Sciatic nerve (tissue), 2 donors: ENCODE results near the gene TOB1. TPM values are rescaled to one million over a fixed set of nuclear protein-coding genes. Genes with fewer than 3 reads are reported as not detected.
A peak's percentile ranks its signal among the peaks of the same experiment; 100 is the strongest.
"Not testable (repeated sequence)": the region's sequence is repeated elsewhere in the genome, so short reads cannot be mapped to it uniquely, and the experiment has no call there.

Experiments used
- ATAC-seq: fragments of 200-7000 bp; cut with Tn5 transposase; one replicate; pipeline ENCODE4 v1.9.1; 2020; ENCODE audit warnings: mild to moderate bottlenecking, moderate library complexity
- DNase-seq: peaks from one replicate; pipeline ENCODE4 v3.0.0-alpha.2; 2020; ENCODE audit warnings: low spot score
- intact Hi-C: fragments of 100-400 bp; cut with DNase I; formaldehyde crosslinking; loops from one replicate; pipeline ENCODE4 v1.14.2; 2022
- total RNA-seq: library from RNA; stranded (reverse); fragmentation: NEBNext Ultra II Directional; extraction: Animal tissue kit (Norgen Biotek cat#: 25700); gene quantifications from one replicate; pipeline ENCODE4 v1.2.1, GENCODE V29; 2021
- donor health status: DM: no; HTN: no; CAD: no.
- donor health status: DM: no; HTN: no; CAD: no.

TOB1 gene
- total RNA-seq, 1 donor from 2014 or later = 114 TPM

DNA sequence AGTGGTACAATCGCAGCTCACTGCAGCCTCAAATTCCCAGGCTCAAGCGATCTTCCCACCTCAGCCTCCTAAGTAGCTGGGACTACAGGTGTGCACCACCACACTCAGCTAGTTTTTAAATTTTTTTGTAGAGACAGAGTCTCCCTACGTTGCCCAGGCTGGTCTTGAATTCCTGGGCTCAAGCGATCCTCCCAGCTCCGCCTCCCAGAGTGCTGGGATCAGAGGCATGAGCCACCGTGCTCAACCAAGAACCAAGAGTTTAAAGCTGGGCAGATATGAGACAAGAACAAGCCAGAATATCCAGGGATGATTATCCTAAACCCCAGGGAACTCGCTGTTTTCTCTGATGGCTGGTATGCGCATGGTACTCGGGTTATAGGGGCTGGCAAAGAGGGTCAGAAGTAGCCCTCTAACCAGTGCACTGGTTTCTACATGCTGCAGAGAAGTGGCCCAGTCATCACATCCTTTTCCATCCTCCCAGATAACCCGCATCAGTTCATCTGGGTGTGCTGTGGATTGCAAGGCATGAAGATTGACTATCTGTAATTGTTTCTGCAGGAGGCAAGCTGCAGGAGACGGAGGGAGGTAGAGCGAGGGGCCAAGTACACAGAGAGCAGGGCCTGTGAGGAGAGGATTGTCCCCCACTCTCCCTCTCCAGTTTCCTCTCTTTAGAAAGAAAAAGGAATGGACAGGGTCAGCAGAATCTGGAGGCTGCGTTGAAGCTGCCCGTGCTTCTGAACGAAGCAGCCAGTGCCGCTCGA, 33.6 kb upstream of the TOB1 start:
- intact Hi-C loops = no loop called here
- ATAC-seq (no peak), DNase-seq (no peak)

DNA sequence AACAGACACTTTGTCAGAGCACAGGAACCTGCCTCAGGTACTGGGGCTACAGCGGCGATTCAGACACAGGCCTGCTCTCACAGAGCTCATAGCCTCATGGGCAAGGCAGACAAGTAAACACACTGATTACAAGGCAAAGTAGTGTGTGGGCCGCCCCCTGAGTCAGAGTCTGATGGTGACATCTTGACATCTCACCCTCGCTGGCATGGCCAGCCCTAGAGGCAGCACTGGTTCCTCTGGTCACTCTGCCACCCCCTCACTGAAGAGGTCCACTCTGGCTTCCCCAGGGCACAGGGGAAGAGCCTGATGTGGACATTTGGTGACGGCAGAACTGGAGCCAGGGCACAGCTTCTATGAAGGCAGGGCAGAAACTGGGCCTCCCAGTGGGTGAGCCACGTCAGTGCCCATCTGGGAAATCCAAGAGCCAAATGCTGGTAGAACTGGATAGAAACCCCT, 32.9 kb upstream of the TOB1 start:
- intact Hi-C loops = no loop called here
- DNase-seq = no peak
- peak; percentile 25 for ATAC-seq

DNA sequence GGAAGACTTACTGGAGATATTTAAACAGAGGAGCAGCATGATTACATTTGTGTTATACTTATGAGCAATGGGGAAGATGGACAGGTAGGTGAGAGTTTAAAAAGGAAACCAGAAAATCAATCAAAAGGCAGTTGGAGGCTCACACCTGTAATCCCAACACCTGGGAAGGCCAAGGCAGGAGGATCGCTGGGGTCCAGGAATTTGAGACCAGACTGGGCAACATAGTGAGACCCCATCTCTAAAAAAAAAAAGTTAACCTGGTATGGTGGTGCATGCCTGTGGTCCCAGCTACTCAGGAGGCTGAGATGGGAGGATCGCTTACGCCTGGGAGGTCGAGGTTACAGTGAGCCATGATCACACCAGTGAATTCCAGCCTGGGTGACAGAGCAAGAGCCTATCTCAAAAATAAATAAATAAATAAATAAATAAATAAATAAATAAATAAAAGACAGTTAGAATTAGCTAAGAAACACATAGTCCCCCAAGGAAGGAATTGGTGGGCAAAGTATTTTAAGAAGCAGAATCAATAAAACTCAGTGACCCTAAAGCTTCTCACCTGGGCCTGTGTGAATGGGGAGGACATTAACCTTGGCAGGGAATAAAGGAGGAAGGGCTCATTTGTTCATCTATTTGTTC, 32.3 kb upstream of the TOB1 start:
- intact Hi-C loops = no loop called here
- no peak for DNase-seq
- ATAC-seq = no peak

DNA sequence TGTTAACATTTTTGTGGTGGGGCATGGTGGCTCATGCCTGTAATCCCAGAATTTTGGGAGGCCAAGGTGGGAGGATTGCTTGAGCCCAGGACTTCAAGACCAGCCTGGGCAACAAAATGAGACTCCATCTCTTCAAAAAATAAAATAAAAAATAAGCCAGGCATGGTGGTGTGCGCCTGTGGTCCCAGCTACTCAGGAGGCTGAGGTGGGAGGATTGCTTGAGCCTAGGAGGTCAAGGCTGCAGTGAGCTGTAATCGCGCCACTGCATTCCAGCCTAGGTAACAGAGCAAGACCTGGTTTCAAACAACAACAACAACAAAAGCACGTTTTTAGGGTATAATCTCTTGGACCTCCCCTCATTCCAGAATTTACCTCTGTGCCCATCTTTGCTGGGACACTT, 28.4 kb upstream of the TOB1 start:
- intact Hi-C loops, ATAC-seq: not testable (repeated sequence)
- peak; percentile 2 for DNase-seq

DNA sequence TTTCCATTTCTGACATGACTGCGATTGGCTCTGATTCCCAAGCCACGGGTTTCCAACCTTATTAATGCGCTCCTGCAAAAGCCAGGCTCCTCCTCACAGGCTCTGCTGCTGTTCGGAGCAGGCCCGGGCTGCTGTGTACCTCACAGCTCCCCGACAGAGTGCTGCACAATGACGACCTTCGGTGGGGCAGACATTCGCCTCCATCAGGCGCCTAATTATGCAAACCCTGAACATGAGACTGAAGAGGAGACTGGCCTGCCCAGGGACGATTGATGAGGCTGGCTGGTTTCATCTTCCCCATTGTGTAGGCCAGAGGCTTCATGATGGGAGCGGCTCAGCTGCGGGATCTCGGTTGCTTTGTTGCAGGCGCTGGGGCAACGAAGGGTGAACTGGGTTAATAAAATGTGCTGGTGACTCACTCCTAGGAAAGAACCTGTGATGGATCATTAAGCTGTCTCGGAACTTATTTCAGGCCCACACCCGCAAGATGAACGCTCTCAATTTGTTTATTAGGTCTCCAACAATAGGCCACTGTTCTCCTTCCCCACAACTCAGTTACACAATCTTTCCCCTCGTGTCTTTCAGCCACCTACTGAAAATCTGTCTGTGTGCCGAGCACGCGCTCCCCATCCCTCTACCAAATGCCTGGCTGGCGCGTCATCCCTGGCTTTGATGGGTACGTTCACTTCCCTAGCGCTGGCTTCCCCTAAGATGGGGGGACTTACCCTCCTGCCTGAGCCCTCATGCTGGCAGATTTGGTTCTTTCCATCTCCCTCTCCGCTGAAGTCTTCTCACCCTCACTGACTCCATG, 27.2 kb upstream of the TOB1 start:
- DNase-seq (peak; percentile 77), ATAC-seq (peak; percentile 96)
- intact Hi-C loops = no loop called here

DNA sequence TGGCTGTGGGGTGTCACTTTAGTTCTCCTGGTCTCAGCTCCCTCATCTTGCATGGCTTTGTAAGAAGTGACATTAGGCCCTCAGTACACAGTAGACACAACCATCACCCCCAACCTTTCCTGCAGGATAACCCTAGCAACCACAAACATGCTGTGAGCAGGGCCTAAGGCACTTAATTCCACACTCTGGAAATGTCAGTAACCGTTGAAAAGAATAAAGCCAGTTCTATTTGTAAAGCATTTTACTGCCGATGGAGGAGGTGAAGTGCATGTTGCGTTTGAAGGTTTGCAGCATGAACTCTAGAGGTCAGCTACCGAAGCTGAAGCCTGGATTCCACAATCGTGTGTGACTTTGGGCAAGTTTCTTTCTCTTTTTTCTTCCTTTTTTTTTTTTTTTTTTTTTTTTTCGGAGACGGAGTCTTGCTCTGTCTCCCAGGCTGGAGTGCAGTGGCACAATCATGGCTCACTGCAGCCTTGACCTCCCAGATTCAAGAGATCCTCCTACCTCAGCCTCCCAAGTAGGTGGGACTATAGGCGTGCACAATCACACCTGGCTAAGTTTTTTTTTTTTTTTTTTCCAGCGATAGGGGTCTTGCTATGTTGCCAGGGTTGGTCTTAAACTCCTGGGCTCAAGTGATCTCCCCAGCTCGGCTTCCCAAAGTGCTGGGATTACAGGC, 26.1 kb upstream of the TOB1 start:
- intact Hi-C loops = no loop called here
- no peak for ATAC-seq
- DNase-seq = peak; percentile 13

DNA sequence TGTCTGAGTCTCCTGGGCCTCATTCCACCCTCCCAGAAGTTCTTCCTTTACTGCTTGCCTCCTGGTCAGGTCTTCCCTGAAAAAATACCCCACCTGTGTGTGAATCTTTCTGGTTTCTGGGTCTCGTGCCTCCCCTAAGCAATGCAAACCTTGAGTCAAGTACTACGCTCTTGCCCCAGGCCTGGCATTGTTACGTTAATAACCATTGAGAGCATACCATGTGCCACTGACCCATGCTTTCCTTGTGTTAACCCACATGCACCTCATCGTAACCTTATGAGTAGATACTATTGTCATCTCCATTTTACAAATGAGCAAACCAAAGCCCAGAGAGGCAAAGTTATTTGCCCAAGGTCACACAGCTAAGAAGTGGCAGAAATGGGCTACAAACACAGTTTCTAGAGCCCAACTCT, 25.4 kb upstream of the TOB1 start:
- intact Hi-C loops = no loop called here
- DNase-seq = peak; percentile 15

DNA sequence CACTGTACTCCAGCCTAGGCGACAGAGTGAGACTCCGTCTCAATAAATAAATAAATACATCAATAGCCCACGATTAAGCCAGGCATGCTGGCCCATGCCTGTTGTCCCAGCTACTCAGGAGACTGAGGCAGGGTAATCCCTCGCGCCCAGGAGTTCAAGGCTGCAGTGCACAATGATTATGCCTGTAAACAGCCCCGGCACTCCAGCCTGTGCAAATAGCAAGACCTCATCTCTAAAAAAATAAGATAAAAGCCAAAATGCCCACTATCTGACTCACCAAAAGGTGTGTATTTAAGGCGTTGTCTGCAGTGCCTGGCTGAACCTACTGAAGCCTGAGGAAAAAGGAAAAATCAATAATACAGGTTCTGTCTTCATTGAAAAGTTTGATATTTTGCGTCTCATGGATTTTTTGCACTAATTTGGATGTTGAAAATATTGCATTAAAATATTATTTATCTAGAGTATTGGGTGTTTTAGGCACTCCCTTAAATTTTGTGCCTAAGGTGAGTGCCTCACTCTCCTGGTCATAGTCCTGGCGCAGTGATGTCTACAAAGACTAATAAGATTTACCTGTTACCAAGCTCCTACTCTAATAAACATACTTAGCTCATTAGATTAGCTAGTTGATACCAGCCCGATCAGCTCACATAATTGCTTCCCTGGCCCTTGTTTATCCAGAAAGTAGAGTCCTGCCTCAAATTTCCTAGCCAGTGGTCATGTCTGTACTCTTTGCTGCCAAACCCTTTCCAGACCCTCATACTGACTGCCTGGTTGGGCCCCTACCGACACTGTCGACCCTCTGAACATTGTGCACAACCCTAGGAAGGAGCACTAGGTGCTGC, 24.7 kb upstream of the TOB1 start:
- DNase-seq (peak; percentile 36), ATAC-seq (no peak)
- intact Hi-C loops = no loop called here

More for the DNA sequence above, 25.4 kb upstream of the TOB1 start:
- no peak for ATAC-seq

DNA sequence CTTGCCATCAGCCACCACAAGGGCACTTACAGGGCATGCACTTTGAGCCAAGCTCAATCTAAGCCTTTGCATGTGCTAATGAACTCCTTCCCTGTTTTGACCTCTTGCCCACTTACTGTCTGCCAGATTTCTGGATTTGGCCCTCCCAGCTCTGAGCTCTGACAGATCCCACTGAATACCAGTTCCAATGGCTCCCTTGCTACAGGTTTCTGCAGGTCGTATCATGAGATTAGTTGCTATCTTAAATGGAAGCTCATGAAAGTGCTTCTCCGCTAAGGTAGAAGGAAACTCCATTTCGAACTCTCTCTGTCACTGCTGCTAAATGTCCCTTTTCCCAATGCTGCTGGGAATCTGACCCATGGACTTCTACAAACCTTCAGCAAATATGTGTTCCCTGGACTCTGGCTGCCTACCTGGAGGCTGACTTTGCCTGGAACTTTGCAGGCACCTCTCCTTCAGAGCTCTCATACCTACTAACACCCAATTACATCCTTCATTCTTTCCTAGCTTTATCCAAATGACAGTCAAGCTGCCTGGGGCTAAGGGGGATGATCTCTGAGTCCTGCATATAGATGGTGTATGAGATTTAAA, 23.5 kb upstream of the TOB1 start:
- DNase-seq = peak; percentile 23
- ATAC-seq = no peak
- intact Hi-C loops = no loop called here

DNA sequence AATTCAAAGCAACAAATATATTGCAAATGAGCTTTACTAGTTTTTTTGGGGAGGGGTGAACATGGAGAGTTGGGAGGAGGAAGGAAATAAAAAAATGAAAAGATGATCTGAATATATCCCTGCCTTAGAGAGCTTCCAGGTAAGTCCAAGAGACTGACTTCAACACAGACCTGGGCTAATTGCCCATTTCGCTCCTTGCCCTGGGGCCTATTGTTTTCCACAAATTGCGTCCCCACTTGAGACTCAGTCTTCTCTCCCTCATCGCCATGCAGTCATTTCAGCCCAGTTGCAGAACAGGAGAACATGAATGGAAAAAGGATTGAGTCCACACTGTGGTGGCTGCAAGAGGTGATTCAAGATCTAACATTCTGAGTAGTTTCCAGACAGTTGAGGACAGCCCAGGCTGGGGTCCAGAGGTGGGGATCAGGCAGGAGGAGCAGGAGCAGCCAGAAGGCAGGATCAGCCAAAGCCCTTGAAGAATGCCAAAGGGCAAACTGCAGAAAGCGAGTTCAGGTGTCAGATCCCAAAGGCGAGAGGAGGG, 21.6 kb upstream of the TOB1 start:
- intact Hi-C loops = no loop called here
- ATAC-seq = no peak
- DNase-seq = no peak

DNA sequence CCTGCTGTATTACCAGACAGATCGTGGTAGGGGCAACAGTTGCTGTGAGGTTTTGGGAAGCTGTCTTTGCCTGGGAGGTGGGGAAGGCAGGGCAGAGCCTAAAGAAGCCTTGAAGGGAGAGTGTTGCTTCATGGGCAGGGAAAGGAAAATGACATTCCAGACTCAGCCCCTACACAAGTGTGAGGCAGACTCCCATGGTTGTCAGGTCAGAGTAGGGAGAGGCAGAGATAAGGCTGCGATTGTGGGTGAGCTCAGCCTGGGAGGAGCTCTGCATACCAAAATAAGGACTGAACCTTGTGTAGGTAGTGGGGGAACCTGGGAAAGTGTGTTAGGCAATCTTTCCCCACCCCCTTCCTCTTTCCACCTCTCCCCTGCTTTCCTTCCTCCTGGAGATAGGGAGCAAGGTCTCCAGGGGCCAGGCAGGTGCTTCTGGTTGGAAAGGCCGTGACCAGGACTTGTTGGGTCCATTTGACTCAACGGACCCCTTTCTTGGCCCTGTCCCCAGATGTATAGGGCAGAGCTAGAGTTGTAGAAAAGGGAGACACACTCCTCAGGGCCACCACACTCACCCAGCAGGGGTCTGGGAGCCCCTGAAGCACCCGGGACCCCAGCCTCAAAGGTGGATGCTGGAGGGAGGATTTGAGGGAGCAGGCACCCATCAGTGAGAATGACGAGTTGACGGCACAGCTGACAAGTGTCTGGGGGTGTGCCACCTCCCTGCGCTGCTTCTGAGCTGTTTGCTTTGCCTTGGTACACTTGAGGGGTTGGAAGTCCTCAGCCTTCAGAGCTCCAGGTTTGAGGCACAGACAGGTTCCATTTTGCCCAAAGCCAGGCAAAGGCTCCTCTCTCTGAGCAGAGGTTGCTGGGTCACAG, 18.5 kb upstream of the TOB1 start:
- intact Hi-C loops = no loop called here
- ATAC-seq = peak; percentile 23

DNA sequence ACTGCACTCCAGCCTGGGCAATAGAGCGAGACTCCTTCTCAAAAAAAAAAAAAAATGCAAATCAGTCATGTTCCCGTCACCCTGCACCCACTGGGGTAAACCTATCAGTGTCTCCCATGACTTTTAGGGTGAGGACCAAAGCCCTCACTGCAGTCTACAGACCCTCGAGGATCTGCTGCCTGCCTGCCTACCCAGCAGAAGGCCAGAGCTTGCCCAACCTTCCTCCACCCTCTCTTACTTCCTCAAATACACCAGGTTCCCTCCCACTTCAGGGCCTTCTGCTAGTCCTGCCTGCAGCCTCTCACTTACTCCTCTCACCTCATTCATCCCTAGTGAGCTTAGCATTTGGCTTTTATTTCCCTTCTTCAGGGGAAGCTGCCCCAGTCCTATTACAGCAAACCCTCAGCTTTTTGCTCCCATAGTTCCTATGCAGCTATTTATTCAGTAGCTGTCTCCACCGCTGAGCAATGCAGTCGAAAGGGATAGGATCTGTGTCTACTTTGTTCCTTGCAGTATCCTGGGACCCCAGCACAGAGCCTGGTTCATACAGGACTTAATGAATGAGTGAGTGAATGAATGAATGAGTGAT, 17.8 kb upstream of the TOB1 start:
- intact Hi-C loops = no loop called here
- ATAC-seq = peak; percentile 46
- no peak for DNase-seq

More for the DNA sequence above, 18.5 kb upstream of the TOB1 start:
- no peak for DNase-seq

DNA sequence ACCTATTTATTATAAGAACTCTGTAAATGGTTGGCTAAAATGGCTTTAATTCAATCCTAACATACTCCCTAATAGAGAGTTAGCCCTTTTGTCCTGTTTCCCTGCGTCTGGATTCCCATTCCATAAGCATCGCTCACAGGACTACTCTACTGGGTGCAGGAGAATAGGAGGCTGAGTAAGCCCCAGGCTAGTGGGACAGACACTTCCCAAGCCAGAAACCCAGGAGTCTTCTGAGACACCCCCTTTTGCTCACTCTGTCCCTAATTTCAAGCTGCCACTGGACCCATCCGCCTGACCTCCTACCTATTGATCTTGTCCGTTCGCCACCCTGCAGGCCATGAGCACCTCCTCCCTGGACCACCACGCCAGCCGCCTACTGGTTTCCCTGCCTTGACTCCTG, 16.7 kb upstream of the TOB1 start:
- intact Hi-C loops = no loop called here
- no peak for DNase-seq

DNA sequence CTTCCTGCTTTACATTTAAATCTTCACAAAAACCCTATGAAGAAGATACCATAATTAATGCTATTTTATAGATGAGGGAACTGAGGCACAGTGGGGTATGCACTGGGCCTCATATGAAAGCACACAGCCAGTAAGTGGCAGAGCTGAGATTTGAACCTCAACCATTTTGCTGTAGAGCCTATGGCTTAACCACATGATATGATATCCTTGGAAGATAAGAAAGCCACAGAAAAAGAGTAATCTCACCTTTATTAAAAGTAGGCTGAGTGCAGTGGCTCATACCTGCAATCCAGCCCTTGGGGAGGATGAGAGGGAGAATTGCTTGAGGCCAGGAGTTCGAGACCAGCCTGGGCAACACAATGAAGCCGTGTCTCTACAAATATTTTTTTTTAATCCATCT, 15.0 kb upstream of the TOB1 start:
- ATAC-seq (no peak), DNase-seq (no peak)

More for the DNA sequence above, 16.7 kb upstream of the TOB1 start:
- no peak for ATAC-seq

DNA sequence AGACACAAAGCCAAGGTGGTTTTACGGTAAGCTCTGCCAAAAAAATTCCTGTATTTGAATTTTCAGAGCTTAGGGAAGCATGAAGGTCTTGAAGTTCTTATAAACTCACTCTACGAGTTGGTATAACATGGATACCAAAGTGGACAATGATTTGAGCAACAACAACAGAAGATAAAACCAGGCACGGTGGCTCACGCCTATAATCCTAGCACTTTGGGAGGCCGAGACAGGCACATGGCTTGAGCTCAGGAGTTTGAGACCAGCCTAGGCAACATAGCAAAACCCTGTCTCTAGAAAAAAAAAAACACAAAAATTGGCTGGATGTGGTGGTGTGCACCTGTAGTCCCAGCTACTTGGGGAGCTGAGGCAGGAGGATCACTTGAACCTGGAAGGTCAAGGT, 12.9 kb upstream of the TOB1 start:
- ATAC-seq (no peak), DNase-seq (no peak)

More for the DNA sequence above, 15.0 kb upstream of the TOB1 start:
- intact Hi-C loops = no loop called here

DNA sequence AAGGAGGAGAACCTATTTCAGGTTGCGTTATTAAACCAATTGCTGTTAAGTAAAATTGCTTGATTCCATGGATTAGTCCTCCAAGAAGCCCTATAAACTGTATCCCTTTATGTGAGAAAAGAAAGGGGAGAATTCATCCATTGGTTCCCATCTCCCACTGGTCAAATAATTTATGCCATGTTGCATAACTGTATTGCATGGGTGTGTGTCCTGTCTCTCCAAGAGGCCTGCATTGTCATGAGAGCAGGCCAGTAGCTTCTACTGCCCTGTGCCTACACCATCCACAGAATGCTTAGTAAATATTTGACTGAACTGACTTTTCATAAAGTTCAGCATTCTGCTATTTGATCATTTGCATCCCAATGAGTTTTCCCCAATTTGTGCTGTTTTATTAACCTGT, 11.7 kb upstream of the TOB1 start:
- intact Hi-C loops = no loop called here
- DNase-seq (no peak), ATAC-seq (peak; percentile 70)

More for the DNA sequence above, 12.9 kb upstream of the TOB1 start:
- intact Hi-C loops = no loop called here
